NCI-H187 treated with DMSO at 0.1 percent for 48 hours (cell line): ENCODE data around the gene CXCL6.

Experiments used
- DNase-seq: peaks from one replicate; lab custom pipeline; 2025; lab: John Stamatoyannopoulos, UW

CXCL6 gene

DNA sequence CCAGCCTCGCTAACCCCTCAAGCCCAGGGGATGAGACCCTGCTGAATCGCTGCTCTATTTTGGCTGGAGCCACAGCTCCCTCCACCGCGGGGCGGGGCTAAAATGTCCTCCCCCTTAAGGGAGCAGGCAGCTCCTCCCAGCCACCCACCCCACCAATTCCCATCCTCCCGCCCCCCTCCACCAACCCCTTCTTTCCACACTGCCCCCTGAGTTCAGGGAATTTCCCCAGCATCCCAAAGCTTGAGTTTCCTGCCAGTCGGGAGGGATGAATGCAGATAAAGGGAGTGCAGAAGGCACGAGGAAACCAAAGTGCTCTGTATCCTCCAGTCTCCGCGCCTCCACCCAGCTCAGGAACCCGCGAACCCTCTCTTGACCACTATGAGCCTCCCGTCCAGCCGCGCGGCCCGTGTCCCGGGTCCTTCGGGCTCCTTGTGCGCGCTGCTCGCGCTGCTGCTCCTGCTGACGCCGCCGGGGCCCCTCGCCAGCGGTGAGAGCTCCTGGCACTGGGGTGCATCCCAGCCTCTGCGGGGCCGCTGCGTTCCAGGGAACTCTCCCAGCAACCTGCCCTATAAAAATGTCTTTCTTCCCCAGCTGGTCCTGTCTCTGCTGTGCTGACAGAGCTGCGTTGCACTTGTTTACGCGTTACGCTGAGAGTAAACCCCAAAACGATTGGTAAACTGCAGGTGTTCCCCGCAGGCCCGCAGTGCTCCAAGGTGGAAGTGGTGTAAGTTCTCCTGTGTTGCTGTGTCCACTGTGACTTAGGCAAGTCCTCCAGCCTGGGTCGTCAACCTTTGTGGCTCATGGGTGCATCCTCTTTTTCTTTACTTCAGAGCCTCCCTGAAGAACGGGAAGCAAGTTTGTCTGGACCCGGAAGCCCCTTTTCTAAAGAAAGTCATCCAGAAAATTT, at the start of gene CXCL6:
Gene CXCL6 (plus strand): TSS at position 306 of the 907 bp plus-strand sequence. CDS start 73 bp downstream, at position 379.
- DNase-seq, result no peak

DNA sequence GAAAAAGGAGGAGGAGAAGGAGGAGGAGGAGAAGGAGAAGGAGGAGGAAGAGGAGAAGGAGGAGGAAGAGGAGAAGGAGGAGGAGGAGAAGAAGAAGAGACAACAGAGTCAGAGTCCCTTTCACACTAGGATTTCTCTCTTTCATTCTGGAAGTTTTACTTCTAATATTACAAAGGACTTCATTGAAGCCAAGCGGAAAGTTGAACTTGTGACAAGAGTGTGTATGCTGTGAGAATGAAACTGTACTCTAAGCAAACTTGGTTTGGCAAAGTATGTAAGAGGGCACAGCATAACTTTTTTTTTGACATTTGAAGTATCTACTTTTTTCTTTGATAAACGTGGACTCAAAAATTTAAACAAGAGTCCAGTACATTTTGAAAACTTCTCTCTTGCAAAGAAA, 48.1 kb upstream of the CXCL6 start:
- DNase-seq, result no peak

DNA sequence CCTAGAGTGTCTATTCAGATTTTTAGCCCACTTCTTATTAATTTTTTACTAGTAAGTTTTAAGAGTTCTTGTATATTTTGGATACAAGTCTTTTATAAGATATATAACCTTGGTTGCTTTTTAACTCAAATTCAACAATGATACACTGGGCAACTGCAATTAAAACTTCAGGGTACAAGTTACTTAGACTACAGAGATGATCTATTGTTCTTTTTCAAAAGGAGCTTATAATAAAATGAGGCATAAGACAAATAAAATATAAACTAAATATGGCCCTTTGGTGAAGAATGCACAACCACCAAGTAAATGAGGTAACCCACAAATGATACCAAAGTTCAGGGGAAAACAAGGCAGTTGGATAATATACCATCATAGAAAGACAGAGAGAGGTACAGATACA, 37.6 kb upstream of the CXCL6 start:
- DNase-seq, result no peak

DNA sequence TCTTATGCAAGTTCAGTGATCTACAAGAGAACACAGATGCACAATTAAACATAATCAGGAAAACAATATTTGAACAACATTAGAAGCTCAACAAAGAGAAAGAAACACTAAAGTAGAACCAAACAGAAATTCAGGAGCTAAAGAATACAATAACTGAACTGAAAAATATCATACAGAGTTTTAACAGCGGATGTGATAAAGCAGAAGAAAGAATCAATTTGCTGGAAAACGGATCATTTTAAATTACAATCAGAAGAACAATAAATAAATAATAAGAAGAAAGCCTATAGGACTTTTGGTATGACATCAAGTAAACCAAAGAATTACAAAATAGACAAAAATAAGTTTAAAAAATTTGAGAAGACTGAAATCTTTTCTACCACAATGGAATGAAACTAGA, 36.3 kb upstream of the CXCL6 start:
- DNase-seq, result no peak

DNA sequence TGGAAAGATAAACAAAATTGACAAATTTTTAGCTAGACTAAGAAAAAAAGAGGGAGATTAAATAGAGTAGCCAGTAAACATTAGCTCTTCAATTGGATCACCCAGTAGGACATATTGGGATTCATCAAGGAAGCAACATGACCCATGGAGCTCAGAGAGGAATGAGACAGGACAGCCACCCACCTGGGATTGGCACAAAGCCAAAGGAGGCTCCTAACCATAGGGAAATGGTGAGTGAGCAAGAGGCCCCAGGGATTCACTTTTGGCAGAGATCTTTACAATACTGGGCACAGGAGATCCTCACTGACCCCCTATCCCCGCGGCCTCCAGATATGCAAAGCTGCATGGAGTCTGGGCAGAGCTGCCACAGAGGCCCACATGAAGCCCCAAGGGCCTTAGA, 34.8 kb upstream of the CXCL6 start:
- no peak for DNase-seq

DNA sequence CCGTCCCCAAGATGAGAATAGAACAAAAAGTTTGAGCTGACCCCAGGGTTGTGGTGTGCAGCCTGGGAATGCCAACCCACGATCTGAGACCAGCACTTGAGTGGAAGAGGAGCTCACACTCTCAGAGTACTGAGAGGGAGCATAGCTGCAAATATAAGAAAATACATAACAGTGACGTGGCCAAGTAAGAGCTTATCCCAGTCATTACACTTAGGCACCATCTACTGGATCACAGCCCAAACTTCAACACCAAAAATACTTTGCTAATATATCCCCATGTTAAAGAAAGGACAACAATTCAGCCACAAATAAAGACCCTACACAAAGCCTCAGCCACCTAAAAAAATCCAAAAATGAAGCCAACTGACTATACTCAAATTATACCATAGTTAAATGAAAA, 33.3 kb upstream of the CXCL6 start:
- no peak for DNase-seq

DNA sequence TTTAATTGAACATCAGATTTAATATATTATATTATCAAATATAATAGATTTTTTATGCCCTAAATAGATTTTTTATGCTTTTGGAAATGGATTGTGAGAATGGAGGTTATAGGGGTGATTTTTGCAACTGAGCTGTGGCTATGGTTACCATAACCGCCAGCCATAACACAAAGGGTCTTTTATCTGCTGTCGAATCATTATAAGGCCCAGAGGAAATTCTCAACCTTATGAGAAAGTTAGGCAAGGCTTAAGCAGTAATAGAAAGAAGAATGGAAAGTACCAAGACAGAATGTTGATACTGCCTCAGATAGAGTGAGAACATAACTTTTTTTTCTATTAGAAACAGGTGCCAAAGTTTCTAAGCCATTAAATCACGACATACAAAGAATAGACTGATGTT, 26.3 kb upstream of the CXCL6 start:
- DNase-seq, result no peak

DNA sequence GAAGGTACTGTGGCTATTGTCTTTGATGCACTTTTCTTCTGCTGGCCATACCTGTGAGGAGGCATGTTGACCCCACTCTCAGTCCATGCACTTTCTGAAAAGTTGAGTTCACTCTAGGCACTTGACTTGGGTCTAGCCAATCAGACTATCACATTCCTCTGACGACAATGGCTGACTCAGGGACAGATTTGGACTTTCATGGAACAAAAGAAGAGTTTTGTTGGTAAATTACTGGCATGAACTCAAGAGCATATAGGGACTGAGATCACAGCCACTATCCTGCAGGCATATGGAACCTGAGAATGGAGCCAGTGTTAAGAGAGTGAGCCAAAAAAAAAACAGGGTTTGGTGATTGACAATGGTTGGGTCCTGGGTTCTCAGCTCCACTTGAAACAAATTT, 24.6 kb upstream of the CXCL6 start:
- no peak for DNase-seq

DNA sequence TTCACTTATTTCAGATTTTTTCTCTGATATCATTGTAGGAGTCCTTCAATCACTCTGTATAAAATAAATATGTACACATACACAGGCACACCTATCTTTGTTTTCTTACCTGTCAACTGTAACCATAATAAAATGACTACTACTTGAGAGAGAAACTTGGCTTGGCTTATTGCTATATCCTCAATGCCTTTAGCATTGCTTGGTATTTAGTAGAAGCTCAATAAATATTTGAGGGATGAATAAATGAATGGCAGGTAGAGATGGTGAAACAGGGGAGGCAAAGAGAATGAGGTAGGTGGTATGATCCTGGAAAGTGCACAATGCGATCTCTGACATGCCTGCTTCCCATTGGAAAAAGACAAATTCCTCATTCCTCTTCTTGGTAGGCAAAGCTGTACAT, 21.8 kb upstream of the CXCL6 start:
- no peak for DNase-seq

DNA sequence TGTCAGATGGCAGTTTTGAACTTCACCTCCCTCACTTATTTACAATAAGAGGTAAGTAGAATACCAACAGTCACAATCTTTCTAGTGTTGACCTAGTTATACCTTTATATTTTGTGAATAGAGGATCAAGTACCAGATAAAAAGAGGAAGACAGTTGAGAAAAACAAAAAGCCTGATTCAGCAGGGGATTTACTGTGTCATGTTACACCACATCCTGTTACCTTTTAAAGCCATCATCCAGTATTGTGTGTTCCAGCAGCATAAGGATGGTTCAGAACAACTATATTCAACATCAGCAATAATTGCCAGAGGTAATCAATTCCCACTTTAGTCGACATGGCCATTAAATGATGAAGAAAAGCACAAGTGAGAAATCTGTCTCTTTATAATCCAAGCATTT, 21.3 kb upstream of the CXCL6 start:
- no peak for DNase-seq

DNA sequence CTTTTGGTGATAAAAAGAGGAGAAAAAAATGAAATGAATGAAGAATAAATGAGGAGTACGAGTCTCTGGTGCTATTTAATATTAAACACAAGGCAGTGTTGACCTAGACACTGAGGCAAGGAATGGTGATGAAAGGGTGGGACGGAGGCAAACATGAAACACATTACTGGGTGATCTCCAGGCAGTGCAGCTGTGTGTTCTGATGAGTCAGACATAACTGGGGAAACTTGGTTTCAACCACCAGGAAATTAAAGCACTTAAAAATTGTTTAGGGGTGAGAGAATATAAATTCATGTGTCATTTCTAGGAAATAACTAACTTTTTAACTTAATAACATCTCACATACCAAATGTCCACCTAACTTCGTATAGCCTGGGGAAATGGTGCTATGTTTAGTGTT, 19.7 kb upstream of the CXCL6 start:
- DNase-seq, result no peak

DNA sequence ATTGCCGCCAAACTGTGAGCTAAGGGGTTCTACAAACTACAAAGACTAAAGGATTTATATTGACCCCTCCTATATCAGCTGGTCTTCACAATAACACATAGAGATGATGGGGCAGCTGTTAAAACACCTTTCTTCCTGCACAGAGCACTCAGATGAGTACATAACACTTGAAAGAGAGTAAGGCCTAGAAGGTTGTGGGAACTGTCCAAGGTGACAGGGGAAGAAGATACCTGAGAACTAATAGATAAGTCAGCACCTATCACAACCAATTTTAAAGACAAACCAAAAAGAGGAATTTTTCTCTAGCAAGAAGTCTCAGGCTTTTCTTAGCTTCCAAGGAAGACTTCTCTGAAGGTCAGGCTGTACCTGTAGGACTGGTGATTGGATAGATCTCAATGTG, 19.1 kb upstream of the CXCL6 start:
- DNase-seq, result no peak

DNA sequence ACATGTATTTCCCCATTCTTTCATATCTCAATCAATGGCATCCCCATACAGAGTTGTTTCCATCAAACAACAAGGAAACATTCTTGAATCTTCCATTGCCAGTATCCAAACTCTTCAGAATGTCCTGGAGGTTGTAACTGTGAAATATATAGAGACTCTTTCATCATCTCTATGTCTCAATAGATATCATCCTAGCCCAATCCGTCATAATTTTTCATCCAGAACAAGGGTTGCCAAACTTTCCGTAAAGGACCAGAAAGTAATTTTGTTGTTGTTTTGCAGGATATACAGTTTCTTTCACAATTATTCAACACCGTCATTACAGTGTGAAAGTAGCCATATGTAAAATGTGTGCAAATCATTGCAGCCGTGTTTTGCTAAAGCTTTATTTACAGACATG, 15.2 kb upstream of the CXCL6 start:
- DNase-seq, result no peak

DNA sequence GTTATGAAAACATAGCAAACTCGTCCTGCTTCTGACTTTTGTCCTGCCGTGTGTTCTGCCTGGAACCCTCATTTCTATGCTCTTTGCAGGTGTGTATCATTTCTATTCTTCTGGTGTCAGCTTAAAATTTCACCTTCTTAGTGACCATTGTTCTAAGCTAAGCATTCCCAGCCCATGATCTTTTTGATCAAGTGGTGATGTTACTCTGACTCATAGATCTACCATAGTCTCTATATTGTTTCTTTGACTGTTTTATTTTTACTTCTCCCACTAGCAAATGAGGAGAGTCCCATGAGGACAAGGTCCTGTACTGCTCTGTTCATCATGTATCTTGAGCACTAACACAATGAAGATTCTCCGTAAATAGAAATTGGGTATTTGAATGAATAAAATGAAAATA, 14.1 kb upstream of the CXCL6 start:
- DNase-seq, result no peak

DNA sequence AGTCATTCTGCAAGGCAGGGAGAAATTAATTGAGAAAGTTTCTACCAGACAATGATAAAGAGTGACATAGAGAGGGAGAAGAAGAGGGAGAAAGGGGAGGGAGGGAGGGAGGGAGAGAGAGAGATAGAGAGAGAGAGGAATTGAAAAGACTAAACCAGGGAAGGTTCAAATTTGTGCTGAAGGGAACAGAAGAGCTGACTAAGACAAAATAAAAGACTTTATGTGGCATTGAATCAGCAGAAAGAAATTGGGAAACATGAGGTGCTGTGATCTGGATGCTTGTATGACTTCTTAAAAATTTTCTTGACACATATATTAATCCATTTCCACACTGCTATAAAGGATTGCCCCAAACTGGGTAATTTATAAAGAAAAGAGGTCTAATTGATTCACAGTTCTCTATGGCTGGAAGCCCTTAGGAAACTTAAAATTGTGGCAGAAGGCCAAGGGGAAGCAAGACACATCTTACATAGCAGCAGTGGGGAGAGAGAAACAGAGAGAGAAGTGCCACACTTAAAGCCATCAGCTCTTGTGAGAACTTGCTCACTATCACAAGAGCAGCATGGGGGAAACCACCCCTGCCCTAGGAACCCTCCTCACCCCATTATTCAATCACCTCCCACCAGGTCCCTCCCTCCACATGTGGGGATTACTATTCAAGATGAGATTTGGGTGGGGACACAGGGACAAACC, 13.5 kb upstream of the CXCL6 start:
- no peak for DNase-seq

DNA sequence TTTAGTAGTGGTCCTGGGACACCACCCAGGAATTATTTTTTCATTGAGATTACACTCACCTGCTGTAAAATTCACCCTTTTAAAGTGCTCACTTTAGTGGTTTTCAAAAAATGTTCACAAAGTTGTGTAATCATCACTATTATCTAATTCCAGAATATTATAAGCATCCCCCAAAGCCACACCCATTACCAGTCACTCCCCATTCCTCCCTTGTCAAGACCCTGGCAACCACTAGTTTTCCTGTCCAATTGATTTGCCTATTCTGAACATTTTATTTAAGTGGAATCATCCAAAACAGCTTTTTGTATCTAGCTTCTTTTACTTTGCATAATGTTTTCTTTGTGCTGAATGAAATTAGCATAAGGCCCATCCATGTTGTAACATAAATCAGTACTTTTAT, 12.7 kb upstream of the CXCL6 start:
- DNase-seq, result no peak

DNA sequence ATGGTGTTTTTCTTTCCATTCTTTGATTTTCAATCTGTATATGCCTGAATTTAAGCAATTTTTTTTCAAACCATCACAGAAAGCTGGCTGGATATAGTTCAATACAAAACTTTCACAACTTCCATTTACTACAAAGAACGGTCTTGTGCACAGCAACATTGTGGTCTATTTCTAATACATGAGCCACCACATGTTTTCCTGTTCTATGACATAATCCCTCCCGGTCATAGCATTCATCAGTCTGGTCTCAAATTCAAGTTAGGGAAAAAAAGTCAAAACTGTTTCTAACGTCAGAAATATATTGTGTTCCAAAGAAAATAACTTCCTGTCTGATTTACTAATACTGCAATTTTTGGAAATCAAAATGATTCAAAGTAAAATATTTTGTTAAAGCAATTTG, 7.5 kb upstream of the CXCL6 start:
- no peak for DNase-seq

DNA sequence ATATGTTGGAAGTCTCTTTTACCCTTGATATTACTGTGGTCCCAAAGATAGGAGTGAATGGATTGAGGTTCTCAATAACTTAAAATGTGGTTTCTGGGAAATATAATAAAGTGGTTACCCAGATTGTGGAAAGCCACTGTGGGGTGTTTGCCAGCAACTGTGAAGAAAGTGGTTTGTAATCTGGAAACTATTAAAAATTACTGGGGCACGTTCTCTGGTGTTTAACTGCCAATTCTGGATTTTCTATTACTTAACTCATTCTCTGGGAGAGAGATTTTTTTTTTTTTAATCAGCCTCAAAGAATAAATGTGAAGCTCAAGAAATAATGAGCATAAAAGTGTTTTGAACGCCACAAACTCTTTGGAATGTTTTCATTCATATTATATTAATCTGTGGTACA, 4.9 kb upstream of the CXCL6 start:
- DNase-seq, result no peak

DNA sequence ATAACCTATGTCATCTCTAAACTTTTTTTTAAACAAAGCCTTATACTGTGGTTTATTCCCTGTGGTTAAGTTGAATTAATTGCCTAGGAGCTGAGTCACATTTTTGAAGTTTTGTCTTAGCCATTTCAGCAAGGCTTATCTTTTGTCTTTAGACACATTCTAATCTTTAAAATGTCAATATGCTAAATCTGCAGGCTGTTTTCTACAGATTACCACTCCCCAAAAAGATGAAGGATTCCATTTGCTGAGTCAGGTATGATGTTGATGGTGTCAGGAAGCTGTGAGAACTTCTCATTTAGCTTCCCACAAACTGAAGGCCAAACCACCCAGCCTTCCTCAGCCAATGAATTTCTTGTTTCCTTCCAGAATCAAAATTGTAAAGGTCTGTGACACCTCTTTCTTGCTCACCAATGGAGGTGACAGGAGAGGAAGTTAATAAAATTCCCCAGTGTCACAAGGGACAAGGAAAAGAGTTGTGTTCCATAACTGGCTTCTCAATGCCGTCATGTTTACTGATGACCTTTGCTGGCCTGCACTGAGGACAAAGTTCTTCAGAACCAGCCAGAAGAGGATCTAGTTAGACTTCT, 3.7 kb upstream of the CXCL6 start:
- DNase-seq, result no peak

DNA sequence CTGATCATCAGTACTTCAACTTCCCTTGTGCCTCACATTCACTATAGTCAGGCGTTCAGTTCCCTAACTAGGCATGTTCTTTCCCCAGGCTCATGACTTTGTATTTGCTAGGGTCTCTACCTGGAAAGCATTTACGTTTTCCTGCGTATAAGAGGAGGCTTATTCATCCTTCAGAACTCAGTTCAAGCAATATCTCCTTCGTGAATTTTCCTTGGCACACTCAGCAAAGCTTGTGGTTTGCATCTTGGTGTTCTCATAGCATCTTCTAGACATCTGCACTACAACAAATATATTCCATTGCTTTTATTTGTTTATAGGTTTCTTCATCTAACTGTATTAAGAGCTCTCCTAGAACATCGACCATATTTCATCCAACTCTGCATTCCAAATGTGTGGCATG, 2.6 kb downstream of the CXCL6 start:
- DNase-seq, result no peak

DNA sequence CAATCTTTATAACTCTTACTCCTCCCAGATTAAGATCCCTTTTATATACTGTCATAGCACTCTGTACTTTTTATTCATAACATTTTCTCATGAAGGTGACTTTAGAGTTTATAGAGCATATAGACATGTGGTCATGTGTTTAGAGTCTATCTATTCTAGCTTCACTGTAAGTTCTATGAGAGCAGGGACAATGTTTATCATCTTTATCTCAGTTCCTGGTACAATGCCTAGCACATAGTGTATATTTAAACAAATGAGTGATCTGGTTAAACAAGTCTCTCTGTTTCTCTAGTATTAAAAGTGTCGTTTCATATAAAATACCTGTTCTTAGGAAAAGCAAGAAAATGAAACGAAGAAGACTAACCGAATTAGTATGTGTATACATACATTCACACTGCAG, 3.2 kb downstream of the CXCL6 start:
- no peak for DNase-seq

DNA sequence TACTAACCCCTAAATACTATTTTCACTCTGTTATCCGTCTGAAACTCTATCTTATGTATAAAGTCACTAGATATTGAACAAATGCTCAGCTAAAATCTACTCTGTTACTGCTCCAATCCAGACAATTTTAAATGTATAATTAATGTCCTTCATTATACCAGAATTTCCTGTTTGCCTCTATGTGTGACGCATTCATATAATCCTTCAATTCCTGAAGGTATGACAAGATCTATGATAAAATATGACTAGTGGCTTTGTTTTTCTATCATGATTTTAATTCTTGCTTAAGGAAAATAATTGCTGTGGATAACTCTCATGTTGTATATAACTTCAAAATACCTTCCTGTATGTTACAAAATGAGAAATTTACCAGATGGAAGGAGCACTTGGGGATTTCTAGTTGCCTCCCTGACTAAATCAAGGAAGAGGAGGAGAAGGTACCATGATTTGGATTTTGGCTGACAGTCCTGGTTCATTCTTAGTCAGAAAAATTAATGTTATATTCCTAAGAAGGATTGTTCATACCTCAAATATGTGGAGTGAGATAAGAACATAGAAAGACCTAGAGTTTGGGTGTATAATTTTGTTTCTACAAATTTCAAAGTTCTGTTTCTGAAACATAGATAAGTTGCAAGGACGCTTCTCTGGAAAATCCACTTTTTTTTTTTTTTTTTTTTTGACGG, 4.9 kb downstream of the CXCL6 start:
- no peak for DNase-seq

DNA sequence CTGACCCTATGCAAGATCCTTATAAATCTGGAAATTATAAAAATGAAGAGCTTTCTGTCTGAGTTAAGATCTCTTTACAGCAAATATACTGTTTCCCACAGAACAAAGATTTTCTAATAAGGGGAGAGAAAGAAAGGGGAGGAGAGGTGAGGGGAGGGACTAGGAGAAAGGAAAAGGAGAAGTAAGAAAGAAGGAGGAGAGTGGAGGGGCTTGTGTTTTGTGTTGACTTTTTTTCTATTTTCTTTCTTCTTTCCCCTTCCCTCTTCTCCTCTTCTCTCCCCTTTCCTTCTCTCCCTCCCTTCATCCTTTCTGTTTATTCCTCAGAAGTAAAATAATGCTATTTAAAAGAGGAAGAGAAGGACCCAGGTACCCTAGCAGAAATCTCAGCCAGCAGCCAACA, 6.2 kb downstream of the CXCL6 start:
- DNase-seq, result no peak
